ENCODE data around the gene AGAP1. TPM values are rescaled to one million over a fixed set of nuclear protein-coding genes. Genes with fewer than 3 reads are reported as not detected.

AGAP1 gene
- total RNA-seq, 6 experiments from 2014 or later: 14.1 to 16.0 (median 15.1) TPM

DNA sequence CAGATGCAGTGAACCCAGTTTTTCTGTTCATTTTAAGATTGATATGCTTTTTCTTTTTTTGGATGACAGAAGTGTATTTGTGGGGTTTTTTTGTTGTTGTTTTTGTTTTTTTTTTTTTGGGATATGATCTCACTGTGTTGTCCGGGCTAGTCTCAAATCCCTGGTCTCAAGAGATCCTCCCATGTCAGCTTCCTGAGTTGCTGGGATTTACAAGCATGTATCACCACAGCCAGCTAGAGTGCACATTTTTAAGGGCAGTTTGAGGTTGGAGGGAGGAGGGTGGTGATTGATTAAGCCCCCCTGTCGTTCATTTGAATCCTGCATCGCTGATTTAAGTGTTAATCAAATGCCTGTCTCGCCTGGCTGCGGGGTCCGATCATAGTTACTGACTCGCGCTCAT, 485.2 kb downstream of the AGAP1 start:
- H3K27me3 Mint-ChIP-seq (ENCODE audit: insufficient read depth): no peaks in the 10 kb centered on the region
- no peak overlapping the region for H3K27ac Mint-ChIP-seq
- TF ChIP-seq, protein P1, sequence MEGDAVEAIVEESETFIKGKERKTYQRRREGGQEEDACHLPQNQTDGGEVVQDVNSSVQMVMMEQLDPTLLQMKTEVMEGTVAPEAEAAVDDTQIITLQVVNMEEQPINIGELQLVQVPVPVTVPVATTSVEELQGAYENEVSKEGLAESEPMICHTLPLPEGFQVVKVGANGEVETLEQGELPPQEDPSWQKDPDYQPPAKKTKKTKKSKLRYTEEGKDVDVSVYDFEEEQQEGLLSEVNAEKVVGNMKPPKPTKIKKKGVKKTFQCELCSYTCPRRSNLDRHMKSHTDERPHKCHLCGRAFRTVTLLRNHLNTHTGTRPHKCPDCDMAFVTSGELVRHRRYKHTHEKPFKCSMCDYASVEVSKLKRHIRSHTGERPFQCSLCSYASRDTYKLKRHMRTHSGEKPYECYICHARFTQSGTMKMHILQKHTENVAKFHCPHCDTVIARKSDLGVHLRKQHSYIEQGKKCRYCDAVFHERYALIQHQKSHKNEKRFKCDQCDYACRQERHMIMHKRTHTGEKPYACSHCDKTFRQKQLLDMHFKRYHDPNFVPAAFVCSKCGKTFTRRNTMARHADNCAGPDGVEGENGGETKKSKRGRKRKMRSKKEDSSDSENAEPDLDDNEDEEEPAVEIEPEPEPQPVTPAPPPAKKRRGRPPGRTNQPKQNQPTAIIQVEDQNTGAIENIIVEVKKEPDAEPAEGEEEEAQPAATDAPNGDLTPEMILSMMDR (IDR thresholded peaks at IDR 0.05): no peak
- peaks cover 11% of the 10 kb centered on the region for H3K36me3 Mint-ChIP-seq (ENCODE audit: low read depth)
- H3K9me3 Mint-ChIP-seq: no peaks in the 10 kb centered on the region
- no peaks in the 10 kb centered on the region for H3K4me1 Mint-ChIP-seq (ENCODE audit: low read depth)
- no peak overlapping the region for H3K4me3 Mint-ChIP-seq
- no peak for DNase-seq

GRCh38 chr2:235979753-235980435, 486.1 kb downstream of the AGAP1 start:
- peaks cover 15% of the 10 kb centered on the region for H3K36me3 Mint-ChIP-seq (ENCODE audit: low read depth)
- TF ChIP-seq, protein P1 (IDR thresholded peaks at IDR 0.05): no peak
- H3K27ac Mint-ChIP-seq: no peak overlapping the region
- no peak for DNase-seq
- no peaks in the 10 kb centered on the region for H3K4me1 Mint-ChIP-seq (ENCODE audit: low read depth)
- no peaks in the 10 kb centered on the region for H3K9me3 Mint-ChIP-seq
- H3K4me3 Mint-ChIP-seq: no peak overlapping the region
- no peaks in the 10 kb centered on the region for H3K27me3 Mint-ChIP-seq (ENCODE audit: insufficient read depth)

DNA sequence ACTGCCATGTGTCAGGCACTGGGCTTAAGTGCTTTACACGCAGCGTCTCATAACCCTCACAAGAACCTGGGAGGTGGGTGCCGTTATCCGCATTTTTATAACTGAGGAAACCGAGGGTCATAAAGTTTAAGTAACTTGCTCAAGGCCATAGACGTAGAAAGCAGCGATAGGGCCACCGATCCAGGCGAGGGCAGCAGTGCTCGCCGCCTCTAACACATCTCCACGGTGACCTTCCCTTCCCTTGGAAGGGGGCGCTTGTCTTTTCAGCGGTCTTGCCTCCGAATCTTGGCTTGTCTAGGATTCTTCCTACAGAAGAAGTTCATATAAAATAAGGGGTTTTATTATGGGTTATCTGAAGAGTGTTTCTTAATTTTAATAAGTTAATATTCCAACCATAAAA, 487.8 kb downstream of the AGAP1 start:
- H3K9me3 Mint-ChIP-seq: no peaks in the 10 kb centered on the region
- H3K4me3 Mint-ChIP-seq: no peak overlapping the region
- TF ChIP-seq, protein P1 (IDR thresholded peaks at IDR 0.05): no peak
- no peak for DNase-seq
- no peaks in the 10 kb centered on the region for H3K27me3 Mint-ChIP-seq (ENCODE audit: insufficient read depth)
- peaks cover 5% of the 10 kb centered on the region; the same call in 1 of the 2 replicates for H3K4me1 Mint-ChIP-seq (ENCODE audit: low read depth)
- H3K27ac Mint-ChIP-seq: no peak overlapping the region
- H3K36me3 Mint-ChIP-seq (ENCODE audit: low read depth): peaks cover 9% of the 10 kb centered on the region; the same call in 1 of the 2 replicates

- DNase-seq: no peak
- Mint-ChIP-seq H3K4me3 (no peak overlapping the region), H3K36me3 (ENCODE audit: low read depth) (peaks cover 9% of the 10 kb centered on the region; the same call in 1 of the 2 replicates), H3K9me3 (no peaks in the 10 kb centered on the region), H3K27me3 (ENCODE audit: insufficient read depth) (no peaks in the 10 kb centered on the region), H3K4me1 (ENCODE audit: low read depth) (peaks cover 7% of the 10 kb centered on the region; the same call in 1 of the 2 replicates), H3K27ac (no peak overlapping the region)
- TF ChIP-seq, protein P1 (IDR thresholded peaks at IDR 0.05): no peak
These were observed 489.2 kb downstream of the AGAP1 start for GRCh38 chr2:235983016-235983415.

DNA sequence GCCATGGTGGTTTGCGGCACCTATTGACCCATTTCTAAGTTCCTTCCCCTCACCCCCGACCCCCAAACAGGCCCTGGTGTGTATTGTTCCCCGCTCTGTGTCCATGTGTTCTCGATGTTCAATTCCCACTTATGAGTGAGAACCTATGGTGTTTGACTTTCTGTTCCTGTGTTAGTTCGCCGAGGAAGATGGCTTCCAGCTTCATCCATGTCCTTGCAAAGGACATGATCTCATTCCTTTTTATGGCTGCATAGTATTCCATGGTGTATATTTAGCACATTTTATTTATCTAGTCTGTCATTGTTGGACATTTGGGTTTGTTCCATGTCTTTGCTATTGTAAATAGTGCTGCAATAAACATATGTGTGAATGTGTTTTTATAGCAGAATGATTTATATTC, 490.7 kb downstream of the AGAP1 start:
- Mint-ChIP-seq H3K4me3 (no peak overlapping the region), H3K9me3 (no peaks in the 10 kb centered on the region; the same call in 1 of the 2 replicates), H3K27ac (no peak overlapping the region), H3K27me3 (ENCODE audit: insufficient read depth) (no peaks in the 10 kb centered on the region; the same call in none of the 2 replicates), H3K36me3 (ENCODE audit: low read depth) (peaks cover 9% of the 10 kb centered on the region; the same call in 1 of the 2 replicates), H3K4me1 (ENCODE audit: low read depth) (peaks cover 7% of the 10 kb centered on the region; the same call in 1 of the 2 replicates)
- TF ChIP-seq, protein P1 (IDR thresholded peaks at IDR 0.05): no peak
- DNase-seq: no peak

Data from HFFc6 (cell line).